H9 (cell line): ENCODE data around the gene ALG8. TPM values are rescaled to one million over a fixed set of nuclear protein-coding genes. Genes with fewer than 3 reads are reported as not detected.

ENCODE experiments used
- DNase-seq: peaks from one replicate; pipeline ENCODE4 v3.0.0-alpha.2; 2017
- H2AFZ ChIP-seq: one replicate; pipeline ENCODE4 v1.6.1; 2013; ENCODE audit warnings: mild to moderate bottlenecking, low read length, control low read depth, moderate library complexity
- H2AK5ac ChIP-seq: 2 replicates; pipeline ENCODE4 v1.6.1; 2013; ENCODE audit warnings: low read length, control low read depth, mixed read lengths; ENCODE audit not compliant: insufficient read length
- H2BK120ac ChIP-seq: one replicate; pipeline ENCODE4 v1.6.1; 2013; ENCODE audit warnings: low read depth, mild to moderate bottlenecking, low read length, control low read depth, inconsistent platforms; ENCODE audit not compliant: poor library complexity, severe bottlenecking
- H2BK12ac ChIP-seq: 2 replicates; pipeline ENCODE4 v1.6.1; 2013; ENCODE audit warnings: low read length, control low read depth, mixed read lengths, low read depth; ENCODE audit not compliant: insufficient read length
- H2BK15ac ChIP-seq: 2 replicates; pipeline ENCODE4 v1.6.1; 2013; ENCODE audit warnings: low read depth, low read length, control low read depth
- H2BK20ac ChIP-seq: one replicate; pipeline ENCODE4 v1.6.1; 2013; ENCODE audit warnings: low read depth, mild to moderate bottlenecking, low read length, control low read depth, inconsistent platforms; ENCODE audit not compliant: poor library complexity, severe bottlenecking
- H2BK5ac ChIP-seq: 2 replicates; pipeline ENCODE4 v1.6.1; 2013; ENCODE audit warnings: low read length, control low read depth, mixed read lengths; ENCODE audit not compliant: insufficient read length
- H3K14ac ChIP-seq: 2 replicates; pipeline ENCODE4 v1.6.1; 2013; ENCODE audit warnings: low read length, control low read depth; ENCODE audit not compliant: insufficient read depth
- H3K18ac ChIP-seq: 2 replicates; pipeline ENCODE4 v1.6.1; 2013; ENCODE audit warnings: low read depth, mild to moderate bottlenecking, mixed read lengths, low read length, control low read depth; ENCODE audit not compliant: insufficient read length
- H3K23ac ChIP-seq: 2 replicates; pipeline ENCODE4 v1.6.1; 2013; ENCODE audit warnings: low read length, control low read depth, mixed read lengths, low read depth; ENCODE audit not compliant: insufficient read length
- H3K23me2 ChIP-seq: 2 replicates; pipeline ENCODE4 v1.6.1; 2013; ENCODE audit warnings: low read depth, mild to moderate bottlenecking, mixed read lengths, low read length, control low read depth; ENCODE audit not compliant: insufficient read length, poor library complexity, severe bottlenecking
- H3K27ac ChIP-seq: 2 replicates; pipeline ENCODE4 v1.5.1; 2013; ENCODE audit warnings: low read length, control low read depth, mixed read lengths, low read depth; ENCODE audit not compliant: insufficient read length
- H3K27me3 ChIP-seq: 2 replicates; pipeline ENCODE4 v1.6.1; 2013; ENCODE audit warnings: low read length, control low read depth, inconsistent platforms; ENCODE audit not compliant: insufficient read depth
- H3K4ac ChIP-seq: 2 replicates; pipeline ENCODE4 v1.6.1; 2013; ENCODE audit warnings: low read depth, mild to moderate bottlenecking, control low read depth, inconsistent platforms, low read length, moderate library complexity
- H3K4me1 ChIP-seq: 2 replicates; pipeline ENCODE4 v1.6.1; 2013; ENCODE audit warnings: low read length, control low read depth, inconsistent platforms; ENCODE audit not compliant: insufficient read depth
- H3K4me2 ChIP-seq: 2 replicates; pipeline ENCODE4 v1.6.1; 2013; ENCODE audit warnings: low read length, control low read depth, mixed read lengths; ENCODE audit not compliant: insufficient read length, insufficient read depth
- H3K56ac ChIP-seq: 2 replicates; pipeline ENCODE4 v1.6.1; 2013; ENCODE audit warnings: low read depth, mild to moderate bottlenecking, mixed read lengths, low read length, control low read depth; ENCODE audit not compliant: insufficient read length
- H3K79me1 ChIP-seq: 2 replicates; pipeline ENCODE4 v1.6.1; 2013; ENCODE audit warnings: low read depth, mild to moderate bottlenecking, moderate library complexity, low read length, control low read depth, inconsistent platforms; ENCODE audit not compliant: insufficient read depth, poor library complexity, severe bottlenecking
- H3K79me2 ChIP-seq: 2 replicates; pipeline ENCODE4 v1.6.1; 2013; ENCODE audit warnings: low read length, control low read depth, inconsistent platforms; ENCODE audit not compliant: insufficient read depth
- H3K9ac ChIP-seq: 2 replicates; pipeline ENCODE4 v1.6.1; 2013; ENCODE audit warnings: low read length, control low read depth, mixed read lengths; ENCODE audit not compliant: insufficient read length; ENCODE audit errors: extremely low read depth
- H3K9me3 ChIP-seq: one replicate; pipeline ENCODE4 v1.6.1; 2013; ENCODE audit warnings: low read depth, low read length, inconsistent platforms; ENCODE audit not compliant: control insufficient read depth
- H3T11ph ChIP-seq: one replicate; pipeline ENCODE4 v1.6.1; 2013; ENCODE audit warnings: mild to moderate bottlenecking, low read length, control low read depth, inconsistent platforms
- H4K20me1 ChIP-seq: one replicate; pipeline ENCODE4 v1.6.1; 2013; ENCODE audit not compliant: control insufficient read depth, insufficient read length, insufficient read depth
- H4K5ac ChIP-seq: 2 replicates; pipeline ENCODE4 v1.6.1; 2013; ENCODE audit warnings: low read depth, mild to moderate bottlenecking, mixed read lengths, low read length, control low read depth; ENCODE audit not compliant: insufficient read length
- H4K8ac ChIP-seq: replicated peaks from 2 replicates; pipeline ENCODE4 v1.6.1; 2013; ENCODE audit warnings: low read length, control low read depth, mixed read lengths, low read depth; ENCODE audit not compliant: insufficient read length
- H4K91ac ChIP-seq: 2 replicates; pipeline ENCODE4 v1.6.1; 2013; ENCODE audit warnings: low read depth, mild to moderate bottlenecking, moderate library complexity, mixed read lengths, low read length, control low read depth; ENCODE audit not compliant: insufficient read length
- H3K27ac Mint-ChIP-seq, 3 experiments: 2 replicates in 2 of 3; 3 replicates in 1 of 3; pipeline ENCODE4 v1.8.0; 2020 to 2021; ENCODE audit warnings: mixed read lengths in 3 of 3, mild to moderate bottlenecking in 1 of 3, moderate library complexity in 1 of 3
- H3K27me3 Mint-ChIP-seq: 2 replicates; pipeline ENCODE4 v1.8.0; 2021; ENCODE audit warnings: low read depth, mild to moderate bottlenecking, moderate library complexity, mixed read lengths
- H3K36me3 Mint-ChIP-seq, 3 experiments: 2 replicates in 2 of 3; 3 replicates in 1 of 3; pipeline ENCODE4 v1.8.0; 2020 to 2021; ENCODE audit warnings: low read depth in 3 of 3, mixed read lengths in 3 of 3; ENCODE audit not compliant: insufficient read depth in 1 of 3
- H3K4me1 Mint-ChIP-seq, 2 experiments: 2 replicates each; pipeline ENCODE4 v1.8.0; 2020; ENCODE audit warnings: mixed read lengths in 2 of 2
- H3K4me3 Mint-ChIP-seq, 2 experiments: 2 replicates in 1 of 2; 3 replicates in 1 of 2; pipeline ENCODE4 v1.8.0; 2020 to 2021; ENCODE audit warnings: mild to moderate bottlenecking in 2 of 2, mixed read lengths in 2 of 2, moderate library complexity in 1 of 2
- H3K9me3 Mint-ChIP-seq, 2 experiments: 2 replicates in 1 of 2; 3 replicates in 1 of 2; pipeline ENCODE4 v1.8.0; 2020; ENCODE audit warnings: mild to moderate bottlenecking in 2 of 2, mixed read lengths in 2 of 2, moderate library complexity in 1 of 2
- CTCF ChIP-seq: fragments of 200-600 bp; sonication (generic); conservative IDR thresholded peaks from 3 replicates; pipeline ENCODE4 v1.8.0; 2021; ENCODE audit warnings: antibody characterized with exemption, mild to moderate bottlenecking
- WGBS: extraction: QIAGEN DNeasy Blood & Tissue Kit; methylation state at CpG from one replicate; pipeline ENCODE4 v1.1.7; 2013; ENCODE audit warnings: missing lambda C conversion rate, low lambda C conversion rate, mixed read lengths; ENCODE audit not compliant: insufficient read length; ENCODE audit errors: extremely low coverage; 5-methylcytosine and 5-hydroxymethylcytosine counted together
- total RNA-seq: library from RNA; stranded (reverse); gene quantifications from 2 replicates; pipeline ENCODE4 v1.2.1, GENCODE V29; 2021

Gene ALG8
- total RNA-seq, 1 experiment from 2014 or later: 77.5 TPM

- no peak overlapping the region for H3K4ac ChIP-seq
- H3K23me2 ChIP-seq: no peaks in the 10 kb centered on the region
- Mint-ChIP-seq H3K4me1 (peaks cover 3 to 4% of the 10 kb centered on the region in 2 experiments), H3K4me3 (no peak overlapping the region), H3K36me3 (no peaks in the 10 kb centered on the region), H3K9me3 (no peaks in the 10 kb centered on the region), H3K27ac (no peak overlapping the region), H3K27me3 (no peaks in the 10 kb centered on the region)
- no peak overlapping the region for H3K9ac ChIP-seq
- TF ChIP-seq CTCF: no peak
- WGBS: no CpG with 5 or more reads among the region's 3 CpGs
- H2BK120ac ChIP-seq: no peak overlapping the region
- no peak overlapping the region for H3K18ac ChIP-seq
- H3T11ph ChIP-seq: no peak overlapping the region
- no peak overlapping the region for H4K91ac ChIP-seq
- no peaks in the 10 kb centered on the region for H4K20me1 ChIP-seq
- H3K14ac ChIP-seq: no peak overlapping the region
- no peak overlapping the region for H2AFZ ChIP-seq
- H3K56ac ChIP-seq: no peak overlapping the region
- no peak overlapping the region for H2AK5ac ChIP-seq
- no peak overlapping the region for H3K23ac ChIP-seq
- H3K79me1 ChIP-seq: no peaks in the 10 kb centered on the region
- H4K5ac ChIP-seq: no peak overlapping the region
- peaks cover 3% of the 10 kb centered on the region; the same call in 1 of the 2 replicates for H3K4me1 ChIP-seq
- no peak overlapping the region for H3K27ac ChIP-seq
- H2BK5ac ChIP-seq: no peak overlapping the region
- no peak overlapping the region for H4K8ac ChIP-seq
- H2BK12ac ChIP-seq: no peak overlapping the region
- no peak overlapping the region for H2BK20ac ChIP-seq
- H3K4me2 ChIP-seq: no peak overlapping the region
- no peak for DNase-seq
- no peak overlapping the region for H2BK15ac ChIP-seq
- H3K79me2 ChIP-seq: no peaks in the 10 kb centered on the region
- no peaks in the 10 kb centered on the region for H3K27me3 ChIP-seq
- H3K9me3 ChIP-seq: no peaks in the 10 kb centered on the region
Observed at GRCh38 chr11:78056093-78056492, 83.3 kb downstream of the ALG8 start.
